HG03025 (cell line): ENCODE data around the gene NCAPG2.
A peak's percentile ranks its signal among the peaks of the same experiment; 100 is the strongest.
"Not testable (repeated sequence)": the region's sequence is repeated elsewhere in the genome, so short reads cannot be mapped to it uniquely, and the experiment has no call there.

Experiments
- ATAC-seq: cut with Tn5 transposase; IDR thresholded peaks from one replicate; pipeline ENCODE4 v1.9.1; 2021; ENCODE audit warnings: mild to moderate bottlenecking, moderate library complexity; ENCODE audit not compliant: unreplicated experiment, low FRiP score

NCAPG2 gene

DNA sequence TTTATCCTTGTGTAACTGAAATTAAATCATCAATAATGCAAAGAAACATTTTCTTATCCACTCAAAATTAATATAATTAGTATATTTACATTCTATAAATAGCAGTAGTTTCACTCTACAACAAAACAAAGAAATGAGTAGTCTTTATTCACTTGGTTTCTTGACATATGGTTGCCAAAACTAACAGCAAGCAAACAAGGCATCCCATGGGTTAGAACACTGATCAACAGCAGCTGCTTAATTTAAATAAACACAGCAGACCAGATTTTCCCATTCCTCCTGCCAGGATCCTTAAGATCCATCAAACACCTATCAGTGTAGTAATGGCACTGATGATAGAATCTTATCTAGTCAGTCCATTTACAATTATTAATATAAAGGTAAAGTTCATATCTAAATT, 22.1 kb downstream of the NCAPG2 start:
- ATAC-seq = no peak

DNA sequence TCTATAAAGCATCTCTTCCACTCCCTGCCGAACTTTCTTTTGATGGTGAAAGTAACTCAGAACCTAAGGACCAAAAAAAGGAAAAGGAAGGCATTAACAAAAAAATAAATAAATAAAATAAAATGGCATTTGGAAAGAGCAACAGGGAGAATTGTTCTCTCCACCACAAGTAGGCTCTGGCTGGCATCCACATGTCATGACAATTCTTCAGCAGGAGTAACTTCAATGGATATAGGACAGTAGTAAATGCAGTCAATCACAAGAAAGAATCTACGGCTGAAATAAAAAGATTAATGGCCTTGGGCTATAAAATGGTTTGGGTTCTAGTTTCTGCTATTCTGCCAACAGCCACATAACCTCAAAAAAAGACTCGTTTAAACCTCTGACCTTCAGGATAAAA, 23.9 kb downstream of the NCAPG2 start:
- ATAC-seq = no peak

DNA sequence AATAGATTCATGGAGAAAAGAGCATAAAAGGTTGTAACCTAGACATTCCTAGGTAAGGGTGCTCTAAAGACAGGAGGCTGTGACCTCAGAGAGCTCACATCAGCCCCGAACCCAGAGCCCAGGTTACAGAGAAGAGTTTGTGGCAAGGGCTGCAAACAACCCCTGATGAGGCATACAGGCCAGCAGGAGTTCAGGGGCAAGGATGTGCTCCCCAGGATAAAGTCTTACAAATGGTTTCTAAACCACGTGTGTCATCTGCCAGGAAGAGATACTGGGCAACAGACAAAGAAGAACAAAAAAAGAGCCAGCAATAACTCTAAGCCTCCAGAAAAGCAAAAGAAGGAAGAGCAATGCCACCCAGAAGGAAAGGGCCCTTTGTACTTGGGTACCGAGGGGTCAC, 27.7 kb downstream of the NCAPG2 start:
- no peak for ATAC-seq

DNA sequence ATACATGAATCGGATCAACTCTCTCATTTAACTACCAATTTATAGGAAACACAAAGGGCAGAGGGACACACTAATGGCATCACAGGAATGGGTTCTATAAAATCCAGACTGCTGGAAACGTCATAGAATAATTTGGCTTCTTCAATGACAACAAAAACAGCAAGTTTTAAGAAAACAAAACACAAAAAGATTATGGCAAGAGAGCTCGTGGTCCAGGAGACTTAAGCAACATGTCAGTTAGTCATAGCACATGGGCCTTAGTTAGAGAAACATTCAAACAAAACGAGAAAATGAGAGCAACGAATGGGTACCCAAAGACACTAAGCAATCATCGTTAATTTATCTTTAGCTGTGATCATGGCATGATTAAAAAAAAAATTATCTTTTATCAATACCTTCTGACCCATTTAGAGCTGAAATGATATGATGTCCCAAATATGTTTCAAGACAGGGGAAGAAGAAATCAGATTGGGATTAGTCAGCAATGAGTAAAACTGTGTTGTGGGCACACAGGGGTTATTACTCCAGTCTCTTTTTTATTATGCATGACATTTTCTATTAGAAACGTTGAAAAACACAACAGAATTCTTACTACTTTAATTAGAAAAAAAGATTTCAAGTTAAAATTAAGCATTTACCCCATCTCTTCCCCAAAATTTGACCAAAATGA, 28.3 kb downstream of the NCAPG2 start:
- ATAC-seq = no peak

DNA sequence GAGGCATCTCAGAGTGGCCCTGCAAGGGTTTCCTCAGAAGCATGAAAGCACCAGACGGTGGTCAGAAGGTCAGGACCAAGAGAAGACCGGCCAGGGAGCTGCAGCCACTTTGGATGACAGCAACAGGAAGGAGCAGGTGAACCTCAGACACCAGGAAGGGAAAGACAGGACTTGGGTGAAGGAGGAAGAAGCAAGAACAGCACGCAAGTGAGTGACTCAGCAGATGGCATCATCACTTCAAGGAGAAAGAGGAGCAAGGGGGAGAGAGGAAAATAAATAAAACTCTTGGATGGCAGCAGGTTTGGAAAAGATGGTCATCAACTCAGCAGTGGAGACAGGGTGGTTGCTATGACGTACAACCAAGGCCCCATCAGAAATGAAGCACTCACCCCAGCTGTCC, 31.6 kb downstream of the NCAPG2 start:
- ATAC-seq = no peak

DNA sequence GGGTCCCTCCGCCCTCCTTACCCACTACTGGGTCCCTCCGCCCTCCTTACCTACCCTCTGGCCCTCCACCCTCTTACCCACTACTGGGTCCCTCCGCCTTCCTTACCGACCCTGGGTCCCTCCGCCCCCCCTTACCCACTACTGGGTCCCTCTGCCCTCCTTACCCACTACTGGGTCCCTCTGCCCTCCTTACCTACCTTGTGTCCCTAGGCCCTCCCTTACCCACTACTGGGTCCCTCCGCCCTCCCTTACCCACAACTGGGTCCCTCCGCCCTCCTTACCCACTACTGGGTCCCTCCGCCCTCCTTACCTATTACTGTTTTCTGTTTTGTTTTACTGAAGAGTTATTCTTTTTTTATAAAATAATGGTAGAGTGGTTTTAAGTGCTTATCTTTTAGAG, 36.5 kb downstream of the NCAPG2 start:
- not testable (repeated sequence) for ATAC-seq

DNA sequence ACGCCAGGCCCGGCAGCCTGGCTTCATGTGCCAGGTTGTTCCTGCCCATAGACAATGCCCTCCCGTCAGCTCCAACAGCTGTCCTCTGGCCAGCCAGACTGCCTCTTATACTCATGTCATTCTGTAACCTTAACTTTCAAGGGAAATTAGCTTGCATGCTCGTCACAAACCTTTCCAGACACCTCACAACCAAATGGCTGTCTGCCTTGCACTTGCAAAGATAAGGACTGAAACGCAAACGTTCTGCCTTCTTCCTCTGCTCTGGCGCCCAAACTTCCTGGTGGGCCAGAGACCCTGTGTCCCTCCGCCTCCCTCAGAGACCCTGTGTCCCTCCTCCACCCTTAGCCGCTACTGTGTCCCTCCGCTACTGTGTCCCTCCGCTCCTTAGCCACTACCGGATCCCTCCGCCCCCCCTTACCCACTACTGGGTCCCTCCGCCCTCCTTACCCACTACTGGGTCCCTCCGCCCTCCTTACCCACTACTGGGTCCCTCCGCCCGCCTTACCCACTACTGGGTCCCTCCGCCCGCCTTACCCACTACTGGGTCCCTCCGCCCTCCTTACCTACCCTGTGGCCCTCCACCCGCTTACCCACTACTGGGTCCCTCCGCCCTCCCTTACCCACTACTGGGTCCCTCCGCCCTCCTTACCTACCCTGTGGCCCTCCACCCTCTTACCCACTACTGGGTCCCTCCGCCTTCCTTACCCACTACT, 37.5 kb downstream of the NCAPG2 start:
- ATAC-seq = not testable (repeated sequence)

DNA sequence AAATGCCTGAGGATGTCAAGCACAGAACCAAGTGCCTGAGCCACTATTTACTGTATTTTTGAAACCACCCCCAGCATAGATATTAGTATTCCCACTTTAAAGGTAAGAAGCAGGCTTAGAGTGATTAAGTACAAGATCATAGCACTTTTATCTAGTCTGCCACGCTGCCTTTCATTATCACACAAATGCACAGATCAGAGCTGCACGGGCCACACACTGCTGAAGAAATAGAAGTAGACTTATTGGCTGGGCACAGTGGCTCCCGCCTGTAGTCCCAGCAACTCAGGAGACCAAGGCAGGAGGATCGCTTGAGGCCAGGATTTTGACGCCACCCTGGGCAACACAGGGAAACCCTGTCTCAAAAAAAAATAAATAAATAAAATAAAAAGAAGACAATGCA, 38.2 kb downstream of the NCAPG2 start:
- no peak for ATAC-seq

DNA sequence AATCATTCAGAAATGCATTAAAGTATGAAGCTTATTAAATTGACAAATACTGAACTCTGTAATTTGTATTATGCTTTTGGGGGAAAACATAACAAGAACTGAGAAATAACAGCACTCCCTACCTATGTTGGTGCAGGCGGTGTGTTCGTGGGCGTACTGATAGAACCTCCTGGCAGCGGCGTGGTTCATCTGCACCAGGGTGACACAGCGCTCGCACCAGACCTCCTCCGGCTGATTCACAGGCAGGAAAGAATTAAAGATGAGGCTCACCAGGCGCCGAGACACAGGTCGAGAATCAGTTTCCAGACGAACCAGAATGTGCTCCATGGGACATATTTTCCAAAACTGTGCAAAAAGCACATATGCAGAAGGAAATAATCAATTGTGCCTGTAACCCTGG, 40.2 kb downstream of the NCAPG2 start:
- no peak for ATAC-seq

DNA sequence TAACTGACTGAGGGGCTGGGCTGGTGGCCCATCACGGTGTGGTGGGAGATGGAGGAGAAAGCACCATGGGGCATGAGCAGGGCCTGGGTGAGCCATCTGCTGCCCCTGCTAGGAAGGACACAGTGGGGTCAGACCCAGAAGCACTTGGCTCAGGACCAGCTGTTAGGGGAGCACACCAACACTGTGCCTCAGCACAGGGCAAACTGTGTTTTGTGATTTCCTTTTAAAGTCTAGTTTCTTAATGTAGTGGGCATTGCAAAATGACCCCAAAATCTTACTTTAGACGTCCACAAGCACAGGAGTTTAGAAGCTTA, 41.2 kb downstream of the NCAPG2 start:
- no peak for ATAC-seq

DNA sequence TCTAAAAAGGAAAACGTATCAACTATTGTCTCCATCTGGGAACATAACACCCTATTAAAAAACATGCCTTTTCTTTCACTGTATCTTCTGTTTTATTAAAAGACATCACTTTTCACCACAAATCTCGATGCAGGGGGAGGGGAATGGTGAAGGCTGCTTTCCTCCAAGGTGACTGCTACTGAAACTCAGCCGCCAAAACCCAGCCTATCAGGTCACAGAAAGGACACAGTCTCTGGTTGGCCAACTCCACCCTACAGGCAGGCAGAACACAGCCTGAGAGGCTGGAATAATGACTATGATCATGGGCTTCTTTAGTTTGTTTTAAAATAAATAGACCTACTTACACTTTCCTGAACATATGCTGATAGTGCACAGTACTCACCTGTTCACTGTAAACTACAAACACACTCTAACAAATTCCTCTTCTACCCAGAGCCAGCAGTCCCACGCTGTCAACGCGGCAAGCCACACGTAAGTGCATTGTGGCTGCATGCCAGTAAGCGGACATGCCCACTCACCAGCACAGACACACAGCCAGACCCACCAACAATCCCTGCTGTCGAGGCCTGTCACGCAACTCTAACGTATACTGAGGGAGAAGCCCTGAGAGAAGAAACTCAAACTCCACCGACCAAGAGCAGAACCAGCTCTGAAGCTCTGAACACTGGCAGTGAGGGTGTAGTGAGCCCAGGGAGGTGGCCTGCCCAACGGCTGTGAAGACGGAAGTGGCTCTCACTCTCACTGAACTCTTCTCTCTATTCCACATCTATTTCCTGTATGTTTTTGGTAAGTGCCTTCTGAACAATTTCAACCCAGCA, 41.8 kb downstream of the NCAPG2 start:
- ATAC-seq = no peak

DNA sequence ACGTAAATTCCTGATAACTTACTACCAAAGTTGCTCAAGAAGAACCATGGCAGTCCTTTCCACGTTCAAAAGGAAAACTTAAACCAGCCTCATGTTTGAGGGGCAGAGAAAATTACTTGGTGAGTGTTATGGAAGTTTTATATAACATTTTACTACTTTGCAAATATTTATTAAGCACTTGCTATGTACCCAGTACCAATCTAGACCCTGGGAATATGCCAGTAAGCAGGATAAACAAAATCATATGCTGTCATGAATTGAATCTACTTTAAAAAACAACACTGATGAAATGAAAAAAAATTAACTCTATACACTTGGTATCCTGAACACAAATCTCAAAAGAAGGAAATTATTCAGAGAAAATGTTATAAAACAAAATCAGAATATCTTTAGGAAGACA, 46.1 kb downstream of the NCAPG2 start:
- ATAC-seq = no peak

DNA sequence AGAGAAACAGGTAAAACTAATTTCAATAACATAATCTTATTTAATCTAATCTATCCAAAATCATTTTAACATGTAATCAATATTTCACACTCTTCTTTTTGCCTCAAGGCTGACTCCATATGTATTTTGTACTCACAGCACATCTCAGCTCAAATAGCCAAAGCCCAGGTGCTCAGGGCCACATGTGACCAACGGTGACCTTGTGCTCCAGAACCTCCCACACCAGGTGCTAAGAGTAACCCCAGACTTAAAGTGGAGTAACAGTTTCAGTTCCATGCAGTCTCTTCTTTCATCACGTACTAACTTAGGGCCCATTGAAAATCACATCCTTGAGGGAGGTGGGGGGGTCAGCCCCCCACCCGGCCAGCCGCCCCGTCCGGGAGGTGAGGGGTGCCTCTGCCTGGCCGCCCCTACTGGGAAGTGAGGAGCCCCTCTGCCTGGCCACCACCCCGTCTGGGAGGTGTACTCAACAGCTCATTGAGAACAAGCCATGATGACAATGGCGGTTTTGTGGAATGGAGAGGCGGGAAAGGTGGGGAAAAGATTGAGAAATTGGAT, 47.3 kb downstream of the NCAPG2 start:
- peak; percentile 46 for ATAC-seq

DNA sequence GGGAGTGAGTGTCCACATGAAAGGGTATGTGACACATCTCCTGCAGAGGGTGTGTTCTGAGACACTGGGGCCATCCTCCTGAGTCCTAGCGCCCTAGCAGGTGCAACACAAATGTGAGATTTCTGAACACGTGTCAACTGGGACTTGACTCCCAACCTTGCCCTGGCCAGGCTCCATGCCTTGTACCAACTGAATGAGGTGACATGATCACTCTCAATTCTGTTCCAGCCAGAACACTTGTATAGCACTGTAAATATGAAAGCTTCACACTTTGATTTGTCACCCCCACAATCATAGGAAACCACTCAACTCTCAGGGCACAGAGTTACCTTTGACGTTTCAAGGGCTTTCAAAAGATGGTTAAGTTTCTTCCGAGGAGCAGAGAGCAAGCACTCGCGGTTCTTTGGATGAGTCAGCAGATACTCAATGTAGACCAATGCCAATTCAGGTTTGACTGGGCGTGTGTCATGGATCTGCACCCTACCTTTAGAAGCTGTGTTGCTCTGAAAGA, 48.6 kb downstream of the NCAPG2 start:
- ATAC-seq = peak; percentile 94

DNA sequence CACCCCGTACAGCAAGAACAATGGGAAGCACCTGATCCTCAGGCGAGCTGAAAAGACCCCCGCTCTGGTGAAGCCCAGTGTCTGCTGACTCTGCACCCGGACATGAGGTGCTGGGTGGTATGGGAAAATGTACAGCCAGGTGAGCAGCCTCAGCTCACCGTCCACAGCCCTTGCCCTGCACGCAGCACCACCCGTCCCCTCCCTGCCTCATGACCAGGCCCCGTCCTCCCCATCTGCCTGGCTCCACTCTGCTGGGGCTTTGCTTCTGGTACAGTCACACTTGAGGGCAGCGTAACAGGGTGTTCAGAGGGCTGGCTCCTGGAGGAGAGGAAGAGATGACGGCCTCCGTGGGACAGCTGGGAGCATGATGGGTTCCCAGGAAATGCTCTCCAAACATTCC, 49.1 kb downstream of the NCAPG2 start:
- ATAC-seq = no peak

DNA sequence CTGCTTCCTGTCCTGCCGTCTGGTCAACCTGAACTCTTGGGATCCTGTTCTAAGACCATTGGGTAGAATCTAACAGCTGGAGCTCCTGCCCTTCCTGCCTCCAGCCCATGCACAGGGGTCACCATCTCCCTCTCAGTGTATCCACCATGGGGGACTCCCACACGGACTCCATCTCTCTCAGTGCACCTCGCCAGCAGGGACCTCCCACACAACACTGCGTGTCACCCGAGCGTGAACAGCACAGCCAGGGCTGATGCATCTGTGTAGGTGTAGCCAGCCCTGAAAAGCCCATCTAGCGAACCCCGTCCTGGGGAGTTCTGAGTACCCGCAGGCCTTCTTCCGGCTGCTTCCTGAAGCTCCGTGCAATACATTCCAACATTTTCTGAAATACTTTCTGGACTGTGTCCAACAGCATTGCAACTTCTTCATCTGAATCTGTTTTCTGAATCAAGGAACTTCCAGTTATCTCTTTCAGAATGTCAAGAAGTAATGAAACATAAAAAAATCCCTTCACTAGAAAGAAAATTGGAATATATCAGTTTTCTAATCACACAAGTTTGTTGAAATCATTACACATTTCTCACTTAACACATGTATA, 52.5 kb downstream of the NCAPG2 start:
- ATAC-seq = no peak

DNA sequence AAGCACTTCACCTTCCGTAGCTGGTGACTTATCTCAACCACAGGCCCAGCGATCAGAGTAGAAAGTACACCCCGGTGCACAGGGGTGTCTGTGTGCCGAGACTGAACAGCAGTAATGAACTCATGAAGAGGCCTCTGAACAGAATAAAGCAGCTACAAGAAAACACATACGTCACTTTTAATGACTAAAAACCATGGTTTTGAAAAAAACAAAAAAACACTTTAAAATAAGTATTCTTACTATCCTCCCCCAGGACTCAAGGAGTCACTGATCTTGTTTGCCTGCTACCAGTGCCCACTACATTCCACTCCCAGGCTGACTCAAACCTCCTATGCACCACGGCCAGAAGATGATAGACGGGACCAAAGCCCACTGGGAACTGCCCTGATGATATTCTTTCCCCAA, 53.8 kb downstream of the NCAPG2 start:
- no peak for ATAC-seq

DNA sequence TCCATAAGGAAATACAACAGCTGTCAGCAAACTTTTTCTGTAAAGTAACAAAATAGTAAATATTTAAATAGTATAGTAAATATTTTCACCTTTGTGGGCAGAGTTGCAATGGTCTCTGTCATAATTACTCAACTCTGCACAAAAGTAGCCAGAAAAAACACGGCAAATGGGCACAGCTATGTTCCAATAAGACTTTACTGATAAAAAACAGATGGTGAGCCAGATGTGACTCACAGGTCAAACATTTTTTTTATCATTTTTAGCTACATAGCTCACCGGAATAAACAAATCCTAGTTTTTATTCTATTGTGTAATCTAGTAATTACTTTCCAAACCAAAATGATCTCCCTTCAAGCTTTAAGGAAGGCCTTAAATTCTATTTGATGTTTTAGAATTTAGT, 55.3 kb downstream of the NCAPG2 start:
- no peak for ATAC-seq

DNA sequence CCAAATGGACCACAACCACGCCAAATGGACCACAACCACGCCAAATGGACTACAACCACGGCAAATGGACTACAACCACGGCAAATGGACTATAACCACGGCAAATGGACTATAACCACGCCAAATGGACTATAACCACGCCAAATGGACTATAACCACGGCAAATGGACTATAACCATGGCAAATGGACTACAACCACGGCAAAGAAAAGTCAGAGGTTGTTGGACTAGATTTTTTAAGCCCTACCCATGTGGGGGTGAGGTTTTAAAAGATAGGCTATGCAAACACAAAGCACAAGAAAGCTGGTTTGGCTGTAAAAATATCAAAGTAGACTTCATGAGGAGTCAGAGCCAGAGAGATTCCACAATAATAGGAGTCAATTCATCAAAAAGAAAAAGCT, 55.8 kb downstream of the NCAPG2 start:
- no peak for ATAC-seq

DNA sequence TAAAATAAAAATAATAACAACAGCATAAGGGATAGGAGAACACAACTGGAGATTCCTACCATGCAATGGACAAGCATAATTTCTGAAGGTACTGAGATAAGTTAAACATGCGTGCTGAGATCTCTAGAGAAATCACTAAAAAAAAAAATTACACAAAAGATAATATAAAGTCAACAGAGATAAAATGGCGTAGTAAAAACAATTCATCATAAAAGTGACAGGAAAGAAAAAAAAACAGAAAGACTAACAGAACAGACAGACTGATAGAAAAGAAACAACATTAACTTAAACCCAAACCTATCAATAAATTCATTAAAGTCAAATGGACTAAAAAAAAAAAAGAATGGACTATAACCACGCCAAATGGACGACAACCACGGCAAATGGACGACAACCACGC, 56.4 kb downstream of the NCAPG2 start:
- no peak for ATAC-seq

DNA sequence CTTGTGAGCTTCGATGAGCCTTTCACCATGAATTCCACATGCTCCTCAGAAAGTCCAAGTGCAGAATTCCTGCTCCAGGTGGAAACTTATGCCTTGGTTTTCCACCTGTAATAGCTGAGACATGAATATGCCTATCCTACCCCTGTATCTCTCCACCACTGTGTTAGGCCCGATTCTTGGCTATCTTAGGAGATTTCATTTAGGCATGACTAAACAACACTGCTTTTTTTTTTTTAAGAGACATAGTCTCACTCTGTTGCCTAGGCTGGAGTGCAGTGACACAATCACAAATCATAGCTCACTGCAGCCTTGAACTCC, 57.2 kb downstream of the NCAPG2 start:
- no peak for ATAC-seq
